ENCODE measurements around the gene MYOCOS. TPM values are rescaled to one million over a fixed set of nuclear protein-coding genes. Genes with fewer than 3 reads are reported as not detected.
A peak's percentile ranks its signal among the peaks of the same experiment; 100 is the strongest.

MYOCOS gene
- total RNA-seq, 1 donor from 2014 or later = not detected

DNA sequence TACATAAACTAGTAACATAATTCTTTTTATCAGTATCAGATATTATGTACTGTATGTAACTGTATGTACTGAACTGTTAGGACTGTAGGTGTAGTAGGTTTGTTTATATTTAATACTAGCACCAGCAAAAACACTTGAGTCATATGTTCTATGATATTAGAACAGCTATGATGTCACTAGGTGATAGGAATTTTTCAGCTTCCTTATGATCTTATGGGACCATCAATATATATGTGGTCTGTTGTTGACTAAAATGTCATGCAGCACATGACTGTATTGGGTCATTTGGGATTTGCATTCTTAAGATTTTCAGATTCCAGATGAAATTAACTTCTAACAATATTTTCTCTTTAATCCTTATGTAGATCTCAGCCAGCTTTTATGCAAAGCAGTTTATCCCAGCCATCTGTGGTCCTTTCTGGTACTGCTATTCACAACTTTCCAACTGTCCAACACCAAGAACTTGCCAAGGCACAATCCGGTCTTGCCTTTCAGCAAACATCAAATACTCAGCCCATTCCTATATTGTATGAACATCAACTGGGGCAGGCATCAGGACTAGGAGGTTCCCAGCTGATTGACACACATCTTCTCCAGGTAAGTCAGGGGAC is 38.3 kb upstream of the MYOCOS start:
- no peaks in the 10 kb centered on the region for H3K27me3 Mint-ChIP-seq
- peaks cover 44% of the 10 kb centered on the region for H3K36me3 Mint-ChIP-seq
- no peak for DNase-seq (ENCODE audit: extremely low spot score, unreplicated experiment)
- H3K27ac Mint-ChIP-seq = peak overlapping the region; percentile 27
- TF ChIP-seq, protein P1, sequence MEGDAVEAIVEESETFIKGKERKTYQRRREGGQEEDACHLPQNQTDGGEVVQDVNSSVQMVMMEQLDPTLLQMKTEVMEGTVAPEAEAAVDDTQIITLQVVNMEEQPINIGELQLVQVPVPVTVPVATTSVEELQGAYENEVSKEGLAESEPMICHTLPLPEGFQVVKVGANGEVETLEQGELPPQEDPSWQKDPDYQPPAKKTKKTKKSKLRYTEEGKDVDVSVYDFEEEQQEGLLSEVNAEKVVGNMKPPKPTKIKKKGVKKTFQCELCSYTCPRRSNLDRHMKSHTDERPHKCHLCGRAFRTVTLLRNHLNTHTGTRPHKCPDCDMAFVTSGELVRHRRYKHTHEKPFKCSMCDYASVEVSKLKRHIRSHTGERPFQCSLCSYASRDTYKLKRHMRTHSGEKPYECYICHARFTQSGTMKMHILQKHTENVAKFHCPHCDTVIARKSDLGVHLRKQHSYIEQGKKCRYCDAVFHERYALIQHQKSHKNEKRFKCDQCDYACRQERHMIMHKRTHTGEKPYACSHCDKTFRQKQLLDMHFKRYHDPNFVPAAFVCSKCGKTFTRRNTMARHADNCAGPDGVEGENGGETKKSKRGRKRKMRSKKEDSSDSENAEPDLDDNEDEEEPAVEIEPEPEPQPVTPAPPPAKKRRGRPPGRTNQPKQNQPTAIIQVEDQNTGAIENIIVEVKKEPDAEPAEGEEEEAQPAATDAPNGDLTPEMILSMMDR (conservative IDR thresholded peaks at IDR 0.05) = no peak
- H3K4me3 Mint-ChIP-seq = no peak overlapping the region
- no peaks in the 10 kb centered on the region for H3K4me1 Mint-ChIP-seq (ENCODE audit: unreplicated experiment)
- H3K9me3 Mint-ChIP-seq = no peaks in the 10 kb centered on the region

DNA sequence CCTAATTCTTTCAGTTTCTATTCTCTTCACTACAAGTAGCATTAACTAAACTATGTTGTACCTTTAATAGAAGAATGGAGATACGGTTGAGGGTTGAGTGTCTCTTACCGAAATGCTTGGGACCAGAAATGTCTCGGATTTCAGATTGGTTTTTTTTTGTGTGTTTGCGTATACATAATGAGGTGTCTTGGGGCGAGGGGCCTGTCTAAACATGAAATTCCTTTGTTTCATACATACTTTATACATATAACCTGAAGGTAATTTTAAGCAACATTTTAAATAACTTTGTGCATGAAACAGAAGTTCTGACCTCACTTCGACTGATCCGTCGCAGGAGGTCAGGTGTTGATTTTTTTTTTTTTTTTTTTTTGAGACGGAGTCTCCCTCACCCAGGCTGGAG is 36.3 kb upstream of the MYOCOS start:
- TF ChIP-seq, protein P1 (conservative IDR thresholded peaks at IDR 0.05) = no peak
- Mint-ChIP-seq H3K27ac (no peak overlapping the region), H3K9me3 (no peaks in the 10 kb centered on the region), H3K36me3 (peaks cover 47% of the 10 kb centered on the region), H3K4me3 (no peak overlapping the region), H3K4me1 (ENCODE audit: unreplicated experiment) (no peaks in the 10 kb centered on the region), H3K27me3 (no peaks in the 10 kb centered on the region)
- DNase-seq (ENCODE audit: extremely low spot score, unreplicated experiment) = no peak

DNA sequence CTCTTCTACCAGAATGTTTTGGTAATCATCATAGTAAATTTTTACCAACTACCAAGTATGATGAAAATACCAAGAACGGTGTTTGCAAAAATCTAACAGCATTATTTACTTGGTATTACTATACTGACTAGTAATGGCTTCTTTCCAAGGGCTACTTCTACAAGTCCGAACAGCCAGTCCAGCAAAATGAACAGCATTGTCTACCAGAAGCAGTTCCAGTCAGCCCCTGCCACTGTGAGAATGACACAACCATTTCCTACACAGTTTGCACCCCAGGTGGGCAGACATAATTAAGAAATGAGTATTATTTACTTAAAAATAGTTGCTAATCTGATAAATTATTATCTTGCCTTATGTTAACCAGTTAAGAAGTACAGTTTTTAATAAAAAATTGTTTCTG is 33.8 kb upstream of the MYOCOS start:
- H3K9me3 Mint-ChIP-seq = no peaks in the 10 kb centered on the region
- no peaks in the 10 kb centered on the region for H3K27me3 Mint-ChIP-seq
- H3K4me1 Mint-ChIP-seq (ENCODE audit: unreplicated experiment) = no peaks in the 10 kb centered on the region

DNA sequence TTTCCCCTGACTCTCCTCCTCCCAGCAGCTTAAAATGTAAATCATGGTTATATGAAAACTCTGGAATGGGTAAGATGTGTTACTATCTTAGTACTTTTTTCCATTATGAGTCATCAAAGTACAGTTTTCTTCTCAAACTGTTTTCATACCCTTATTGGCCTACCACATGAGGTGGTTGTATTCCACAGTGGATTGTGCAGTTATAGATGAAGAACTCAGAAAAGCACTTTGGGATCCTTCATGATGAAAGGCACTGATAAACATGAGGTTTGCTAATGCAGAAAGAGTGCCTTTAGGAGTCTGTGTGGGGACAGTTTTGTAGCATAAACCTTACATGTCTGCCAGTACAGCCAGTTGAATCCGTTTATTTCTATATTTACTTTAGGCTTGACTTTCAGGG is 32.0 kb upstream of the MYOCOS start:
- no peaks in the 10 kb centered on the region for H3K9me3 Mint-ChIP-seq
- TF ChIP-seq, protein P1 (conservative IDR thresholded peaks at IDR 0.05) = no peak
- H3K36me3 Mint-ChIP-seq = peaks cover 55% of the 10 kb centered on the region
- H3K27ac Mint-ChIP-seq = no peak overlapping the region
- no peaks in the 10 kb centered on the region for H3K4me1 Mint-ChIP-seq (ENCODE audit: unreplicated experiment)
- H3K4me3 Mint-ChIP-seq = no peak overlapping the region
- no peaks in the 10 kb centered on the region for H3K27me3 Mint-ChIP-seq
- DNase-seq (ENCODE audit: extremely low spot score, unreplicated experiment) = no peak

More for the DNA sequence above, 33.8 kb upstream of the MYOCOS start:
- no peak overlapping the region for H3K27ac Mint-ChIP-seq
- DNase-seq (ENCODE audit: extremely low spot score, unreplicated experiment) = no peak
- H3K4me3 Mint-ChIP-seq = no peak overlapping the region
- TF ChIP-seq, protein P1 (conservative IDR thresholded peaks at IDR 0.05) = no peak
- peaks cover 60% of the 10 kb centered on the region for H3K36me3 Mint-ChIP-seq

DNA sequence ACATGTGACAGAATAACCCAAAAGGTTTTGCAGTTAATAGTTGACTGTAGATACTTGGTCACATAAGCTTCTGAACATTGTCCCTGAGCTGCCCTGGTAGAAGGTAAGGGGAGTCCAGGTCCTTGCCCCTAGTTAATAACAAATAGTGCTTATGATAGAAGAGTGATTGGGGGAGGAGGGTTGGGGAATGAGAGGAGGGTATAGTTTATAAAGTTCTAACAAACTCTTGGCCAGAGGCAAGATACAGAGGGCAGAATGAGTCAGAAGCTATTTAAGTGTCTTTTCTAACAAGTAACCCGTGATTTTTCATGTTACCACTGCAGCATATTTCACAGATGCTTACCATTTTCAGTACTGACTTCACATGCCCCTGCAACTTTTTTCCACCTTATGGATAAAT is 26.7 kb upstream of the MYOCOS start:
- no peaks in the 10 kb centered on the region for H3K27me3 Mint-ChIP-seq
- peaks cover 4% of the 10 kb centered on the region for H3K9me3 Mint-ChIP-seq
- no peak overlapping the region for H3K27ac Mint-ChIP-seq
- H3K36me3 Mint-ChIP-seq = peaks cover 36% of the 10 kb centered on the region
- no peak overlapping the region for H3K4me3 Mint-ChIP-seq
- TF ChIP-seq, protein P1 (conservative IDR thresholded peaks at IDR 0.05) = no peak
- DNase-seq (ENCODE audit: extremely low spot score, unreplicated experiment) = no peak
- H3K4me1 Mint-ChIP-seq (ENCODE audit: unreplicated experiment) = no peaks in the 10 kb centered on the region

DNA sequence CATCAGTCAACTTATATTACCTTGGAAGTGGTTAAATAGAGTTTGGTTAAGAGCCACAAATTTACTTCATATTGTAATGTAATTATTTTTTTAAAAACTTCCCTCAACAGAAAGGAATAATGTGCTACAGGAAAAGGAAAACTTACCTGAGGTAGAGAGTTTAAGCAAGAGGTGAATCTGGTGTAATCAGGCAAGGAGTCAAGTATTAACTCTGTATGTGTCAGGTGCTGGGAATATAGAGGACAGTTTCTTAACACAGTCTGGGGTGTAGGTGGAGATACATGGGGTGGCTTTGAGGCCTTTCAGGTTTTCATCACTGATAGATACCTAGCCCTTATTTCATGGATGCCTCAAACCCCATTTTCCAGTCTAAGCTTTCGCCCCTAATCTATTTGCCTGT is 25.9 kb upstream of the MYOCOS start:
- no peak overlapping the region for H3K27ac Mint-ChIP-seq
- H3K27me3 Mint-ChIP-seq = no peaks in the 10 kb centered on the region
- peaks cover 4% of the 10 kb centered on the region for H3K9me3 Mint-ChIP-seq
- no peak for DNase-seq (ENCODE audit: extremely low spot score, unreplicated experiment)
- TF ChIP-seq, protein P1 (conservative IDR thresholded peaks at IDR 0.05) = no peak
- no peaks in the 10 kb centered on the region for H3K4me1 Mint-ChIP-seq (ENCODE audit: unreplicated experiment)
- peaks cover 29% of the 10 kb centered on the region for H3K36me3 Mint-ChIP-seq
- H3K4me3 Mint-ChIP-seq = no peak overlapping the region
